A673 (cell line): ENCODE measurements around the gene TMEM255A.

Experiments
- CTCF ChIP-seq: fragments of 300-800, 200-600 bp; sonication (generic); conservative IDR thresholded peaks from 2 replicates; pipeline ENCODE4 v1.5.1; 2017; ENCODE audit warnings: low read depth, mild to moderate bottlenecking, antibody characterized with exemption, low read length, moderate library complexity, mixed read lengths
- EZH2 ChIP-seq: fragments of 200-600 bp; sonication (generic); IDR thresholded peaks from 2 replicates; pipeline ENCODE4 v1.6.1; 2017; ENCODE audit warnings: borderline replicate concordance, low read depth, mild to moderate bottlenecking, mixed read lengths, antibody characterized with exemption, low read length; ENCODE audit not compliant: poor library complexity, severe bottlenecking

- no peak for TF ChIP-seq CTCF
- TF ChIP-seq EZH2 = no peak
Observed at GRCh38 chrX:120271218-120271617, 40.0 kb downstream of the TMEM255A start.
